ACC112 (cell line): ENCODE data around the gene MXD3.
A peak's percentile ranks its signal among the peaks of the same experiment; 100 is the strongest.

Experiments
- H2AFZ ChIP-seq: fragments of 200-600 bp; sonication (generic); one replicate; pipeline ENCODE4 v1.6.0; 2017; ENCODE audit warnings: antibody characterized with exemption, low read length; ENCODE audit not compliant: unreplicated experiment
- H3K27ac ChIP-seq: fragments of 200-600 bp; sonication (generic); 2 replicates; pipeline ENCODE4 v1.5.1; 2014; ENCODE audit warnings: low read depth, mild to moderate bottlenecking, antibody characterized with exemption, low read length, moderate library complexity
- H3K27me3 ChIP-seq: fragments of 200-600 bp; sonication (generic); 2 replicates; pipeline ENCODE4 v1.6.1; 2014; ENCODE audit warnings: mild to moderate bottlenecking, antibody characterized with exemption, low read length, moderate library complexity, mixed read lengths; ENCODE audit not compliant: insufficient read depth
- H3K36me3 ChIP-seq: fragments of 200-600 bp; sonication (generic); 2 replicates; pipeline ENCODE4 v1.6.1; 2016; ENCODE audit warnings: mild to moderate bottlenecking, antibody characterized with exemption, low read length, moderate library complexity, mixed read lengths; ENCODE audit not compliant: insufficient read depth
- H3K4me1 ChIP-seq: fragments of 200-600 bp; sonication (generic); one replicate; pipeline ENCODE4 v1.6.1; 2016; ENCODE audit warnings: low read length, mixed read lengths; ENCODE audit not compliant: insufficient read depth, unreplicated experiment, control insufficient read depth
- H3K4me3 ChIP-seq: fragments of 200-600 bp; sonication (generic); 2 replicates; pipeline ENCODE4 v1.5.1; 2014; ENCODE audit warnings: mild to moderate bottlenecking, low read depth, low read length
- H3K79me2 ChIP-seq: fragments of 200-600 bp; sonication (generic); one replicate; pipeline ENCODE4 v1.6.0; 2016; ENCODE audit warnings: low read length; ENCODE audit not compliant: control insufficient read depth, unreplicated experiment, insufficient read depth

Gene MXD3

GRCh38 chr5:177302354-177303110 lies 9.2 kb downstream of the MXD3 start:
- peaks cover 55% of the 10 kb centered on the region for H3K4me1 ChIP-seq

GRCh38 chr5:177301503-177302165 lies 10.1 kb downstream of the MXD3 start:
- peaks cover 47% of the 10 kb centered on the region for H3K4me1 ChIP-seq
- no peaks in the 10 kb centered on the region for H3K27me3 ChIP-seq
- peak overlapping the region; percentile 100 for H3K4me3 ChIP-seq
- peaks cover 47% of the 10 kb centered on the region for H3K79me2 ChIP-seq
- H3K27ac ChIP-seq = peak overlapping the region; percentile 75; the same call in 1 of the 2 replicates
- no peak overlapping the region for H2AFZ ChIP-seq
- H3K36me3 ChIP-seq = no peaks in the 10 kb centered on the region

More at GRCh38 chr5:177302354-177303110, 9.2 kb downstream of the MXD3 start:
- Histone ChIP-seq H3K4me3 (peak overlapping the region; percentile 100), H3K27ac (no peak overlapping the region; the same call in 1 of the 2 replicates), H2AFZ (no peak overlapping the region), H3K36me3 (no peaks in the 10 kb centered on the region), H3K79me2 (peaks cover 47% of the 10 kb centered on the region), H3K27me3 (no peaks in the 10 kb centered on the region)

- peak overlapping the region; percentile 75 for H3K27ac ChIP-seq
- peaks cover 44% of the 10 kb centered on the region for H3K4me1 ChIP-seq
- peaks cover 45% of the 10 kb centered on the region for H3K79me2 ChIP-seq
- 0 out of 2 replicates have a peak overlapping the region, but pooled peaks have one; percentile 25 for H3K4me3 ChIP-seq
- H2AFZ ChIP-seq = no peak overlapping the region
- H3K27me3 ChIP-seq = no peaks in the 10 kb centered on the region
- H3K36me3 ChIP-seq = no peaks in the 10 kb centered on the region; the same call in 1 of the 2 replicates
Observed at GRCh38 chr5:177300951-177301350, 10.7 kb downstream of the MXD3 start.

- no peaks in the 10 kb centered on the region; the same call in 1 of the 2 replicates for H3K36me3 ChIP-seq
- H2AFZ ChIP-seq = no peak overlapping the region
- peak overlapping the region; percentile 75 for H3K27ac ChIP-seq
- H3K79me2 ChIP-seq = peaks cover 39% of the 10 kb centered on the region
- peak overlapping the region; percentile 25; the same call in 1 of the 2 replicates for H3K4me3 ChIP-seq
- H3K4me1 ChIP-seq = peaks cover 38% of the 10 kb centered on the region
- no peaks in the 10 kb centered on the region for H3K27me3 ChIP-seq
Observed at GRCh38 chr5:177300236-177300880, 11.3 kb downstream of the MXD3 start.

- Histone ChIP-seq H3K4me1 (peaks cover 32% of the 10 kb centered on the region), H3K27me3 (no peaks in the 10 kb centered on the region), H3K79me2 (peaks cover 33% of the 10 kb centered on the region), H3K36me3 (peaks cover 4% of the 10 kb centered on the region; the same call in 1 of the 2 replicates), H3K27ac (peak overlapping the region; percentile 75; the same call in 1 of the 2 replicates), H2AFZ (no peak overlapping the region), H3K4me3 (no peak overlapping the region)
Observed at GRCh38 chr5:177299697-177300096, 12.0 kb downstream of the MXD3 start.

GRCh38 chr5:177297922-177298321 lies 13.8 kb downstream of the MXD3 start:
- H3K4me1 ChIP-seq = peaks cover 30% of the 10 kb centered on the region
- H2AFZ ChIP-seq = no peak overlapping the region
- no peak overlapping the region for H3K27ac ChIP-seq
- peaks cover 16% of the 10 kb centered on the region for H3K79me2 ChIP-seq
- no peaks in the 10 kb centered on the region for H3K27me3 ChIP-seq
- H3K4me3 ChIP-seq = no peak overlapping the region
- peaks cover 4% of the 10 kb centered on the region; the same call in 1 of the 2 replicates for H3K36me3 ChIP-seq

GRCh38 chr5:177296581-177296980 lies 15.1 kb downstream of the MXD3 start:
- Histone ChIP-seq H2AFZ (no peak overlapping the region), H3K4me1 (peaks cover 20% of the 10 kb centered on the region), H3K27me3 (no peaks in the 10 kb centered on the region), H3K79me2 (peaks cover 3% of the 10 kb centered on the region), H3K4me3 (no peak overlapping the region), H3K27ac (no peak overlapping the region), H3K36me3 (peaks cover 9% of the 10 kb centered on the region; the same call in 1 of the 2 replicates)

- H3K27me3 ChIP-seq = no peaks in the 10 kb centered on the region
- H3K4me1 ChIP-seq = peaks cover 14% of the 10 kb centered on the region
- no peak overlapping the region for H3K4me3 ChIP-seq
- H3K79me2 ChIP-seq = no peaks in the 10 kb centered on the region
- H2AFZ ChIP-seq = no peak overlapping the region
- H3K27ac ChIP-seq = no peak overlapping the region
- H3K36me3 ChIP-seq = peaks cover 12% of the 10 kb centered on the region; the same call in 1 of the 2 replicates
Observed at GRCh38 chr5:177295924-177296323, 15.8 kb downstream of the MXD3 start.

- H3K27ac ChIP-seq = no peak overlapping the region
- H3K79me2 ChIP-seq = no peaks in the 10 kb centered on the region
- no peak overlapping the region for H2AFZ ChIP-seq
- no peak overlapping the region for H3K4me3 ChIP-seq
- H3K4me1 ChIP-seq = peaks cover 4% of the 10 kb centered on the region
- H3K36me3 ChIP-seq = peaks cover 15% of the 10 kb centered on the region; the same call in 1 of the 2 replicates
- no peaks in the 10 kb centered on the region for H3K27me3 ChIP-seq
Observed at GRCh38 chr5:177294632-177295031, 17.1 kb downstream of the MXD3 start.

GRCh38 chr5:177293819-177294581 lies 17.7 kb downstream of the MXD3 start:
- Histone ChIP-seq H3K4me3 (no peak overlapping the region), H3K4me1 (no peaks in the 10 kb centered on the region), H2AFZ (no peak overlapping the region), H3K27me3 (no peaks in the 10 kb centered on the region), H3K36me3 (peaks cover 15% of the 10 kb centered on the region; the same call in 1 of the 2 replicates), H3K27ac (no peak overlapping the region), H3K79me2 (no peaks in the 10 kb centered on the region)
